ENCODE measurements around the gene MYT1. TPM values are rescaled to one million over a fixed set of nuclear protein-coding genes. Genes with fewer than 3 reads are reported as not detected.

MYT1 gene
- total RNA-seq, 1 experiment from 2014 or later, result 2.0 TPM

GRCh38 chr20:64257107-64257757, 93.0 kb downstream of the MYT1 start:
- Mint-ChIP-seq H3K4me1 (peaks cover 32% of the 10 kb centered on the region), H3K36me3 (no peaks in the 10 kb centered on the region; the same call in 1 of the 2 replicates), H3K9me3 (no peaks in the 10 kb centered on the region), H3K27me3 (ENCODE audit: low read depth) (peaks cover 8% of the 10 kb centered on the region), H3K27ac (peak overlapping the region; percentile 15; the same call in 1 of the 2 replicates), H3K4me3 (peak overlapping the region; percentile 92)
- TF ChIP-seq ARID4B (CRISPR knock-in tag; IDR thresholded peaks at IDR 0.05; ENCODE audit: borderline replicate concordance) (no peak), GABPB1 (CRISPR knock-in tag; IDR thresholded peaks at IDR 0.05) (no peak), ZNF423 (CRISPR knock-in tag; IDR thresholded peaks at IDR 0.05) (no peak), SOX15 (CRISPR knock-in tag; IDR thresholded peaks at IDR 0.05) (no peak), E2F4 (CRISPR knock-in tag; IDR thresholded peaks at IDR 0.05; ENCODE audit: borderline replicate concordance, low read depth) (no peak), ZNF121 (CRISPR knock-in tag; IDR thresholded peaks at IDR 0.05) (no peak)
- no peak for DNase-seq (ENCODE audit: low spot score)
- ChIA-PET POLR2A (no interaction called here), CTCF (interaction anchor here (2.5 to 3.3 kb wide), 2 partner anchors 29 to 34 kb away, joined by 9 to 13 read pairs; no protein-coding TSS in a partner anchor)
- ATAC-seq, result no peak

GRCh38 chr20:64258071-64258823, 94.0 kb downstream of the MYT1 start:
- H3K27ac Mint-ChIP-seq, result peak overlapping the region; percentile 13
- H3K9me3 Mint-ChIP-seq, result no peaks in the 10 kb centered on the region
- peaks cover 5% of the 10 kb centered on the region for H3K27me3 Mint-ChIP-seq (ENCODE audit: low read depth)
- H3K4me3 Mint-ChIP-seq, result no peak overlapping the region; the same call in 1 of the 2 replicates
- DNase-seq (ENCODE audit: low spot score) (no peak), ATAC-seq (no peak)
- peaks cover 32% of the 10 kb centered on the region for H3K4me1 Mint-ChIP-seq
- POLR2A ChIA-PET, result no interaction called here
- CTCF ChIA-PET, result interaction anchor here (3.3 kb wide), 1 partner anchor 35 kb away, joined by 13 read pairs; no protein-coding TSS in a partner anchor
- no peaks in the 10 kb centered on the region; the same call in 1 of the 2 replicates for H3K36me3 Mint-ChIP-seq
- no peak for TF ChIP-seq FOXK1 (CRISPR knock-in tag; IDR thresholded peaks at IDR 0.05)
- no peak for TF ChIP-seq KAT7 (CRISPR knock-in tag; IDR thresholded peaks at IDR 0.05; ENCODE audit: borderline replicate concordance)
- no peak for TF ChIP-seq CDX4 (CRISPR knock-in tag; IDR thresholded peaks at IDR 0.05; ENCODE audit: borderline replicate concordance)
- TF ChIP-seq SOX15 (CRISPR knock-in tag; IDR thresholded peaks at IDR 0.05), result no peak
- TF ChIP-seq ELF4 (CRISPR knock-in tag; IDR thresholded peaks at IDR 0.05; ENCODE audit: low read depth), result no peak
- no peak for TF ChIP-seq ZSCAN18 (CRISPR knock-in tag; IDR thresholded peaks at IDR 0.05)
- TF ChIP-seq ZNF512 (CRISPR knock-in tag; IDR thresholded peaks at IDR 0.05; ENCODE audit: borderline replicate concordance), result no peak
